Natural killer cell treated with Interleukin-12 subunit alpha and Interleukin-12 subunit beta and Interleukin-15 and Interleukin-18, amount 100 ng/mL, for 72 hours (primary cell): ENCODE results near the gene PDZRN4. TPM values are rescaled to one million over a fixed set of nuclear protein-coding genes. Genes with fewer than 3 reads are reported as not detected.
"Not testable (repeated sequence)": the region's sequence is repeated elsewhere in the genome, so short reads cannot be mapped to it uniquely, and the experiment has no call there.

Experiments used
- ATAC-seq, 2 donors: fragments of 150-1000 bp; cut with Tn5 transposase in 1 of 2; sonication (Bioruptor Pico), chemical (Tn5 transposase) in 1 of 2; 2 replicates each; pipeline ENCODE4 v1.10.0; 2021
- DNase-seq: peaks from one replicate; pipeline ENCODE4 v3.0.0; 2022; ENCODE audit warnings: low spot score
- H3K27ac Mint-ChIP-seq, 2 donors: 1 replicate in 1 of 2; 2 replicates in 1 of 2; pipeline ENCODE4 v1.8.0; 2022; ENCODE audit warnings: mixed read lengths in 2 of 2, mild to moderate bottlenecking in 1 of 2, moderate library complexity in 1 of 2
- H3K27me3 Mint-ChIP-seq, 2 donors: 1 replicate in 1 of 2; 2 replicates in 1 of 2; pipeline ENCODE4 v1.8.0; 2022; ENCODE audit warnings: mixed read lengths in 2 of 2
- H3K36me3 Mint-ChIP-seq: one replicate; pipeline ENCODE4 v1.8.0; 2022; ENCODE audit warnings: mixed read lengths
- H3K4me1 Mint-ChIP-seq, 2 donors: 1 replicate in 1 of 2; 2 replicates in 1 of 2; pipeline ENCODE4 v1.8.0; 2022; ENCODE audit warnings: low read depth in 2 of 2, mixed read lengths in 2 of 2, mild to moderate bottlenecking in 1 of 2
- H3K4me3 Mint-ChIP-seq: one replicate; pipeline ENCODE4 v1.8.0; 2022; ENCODE audit warnings: mixed read lengths
- H3K9me3 Mint-ChIP-seq: 2 replicates; pipeline ENCODE4 v1.8.0; 2022; ENCODE audit warnings: mixed read lengths
- total RNA-seq, 2 donors: library from RNA; stranded (reverse); gene quantifications; one replicate each; pipeline ENCODE4 v1.2.3, GENCODE V29; 2022

The PDZRN4 gene
- total RNA-seq, 2 donors from 2014 or later: not detected

- ATAC-seq: not testable (repeated sequence)
These were observed 3.4 kb downstream of the PDZRN4 start for GRCh38 chr12:41191549-41191948.

GRCh38 chr12:41193311-41193710 lies 5.2 kb downstream of the PDZRN4 start:
- no peak for ATAC-seq
- DNase-seq: no peak
- H3K9me3 Mint-ChIP-seq: no peaks in the 10 kb centered on the region
- H3K27me3 Mint-ChIP-seq: peaks cover 14 to 15% of the 10 kb centered on the region in 2 donors
- H3K27ac Mint-ChIP-seq: no peak overlapping the region
- no peaks in the 10 kb centered on the region for H3K4me1 Mint-ChIP-seq
- no peak overlapping the region for H3K4me3 Mint-ChIP-seq
- H3K36me3 Mint-ChIP-seq: no peaks in the 10 kb centered on the region

More at GRCh38 chr12:41191549-41191948, 3.4 kb downstream of the PDZRN4 start:
- not testable (repeated sequence) for H3K36me3 Mint-ChIP-seq, H3K27ac Mint-ChIP-seq, H3K4me1 Mint-ChIP-seq, DNase-seq, H3K4me3 Mint-ChIP-seq, H3K9me3 Mint-ChIP-seq
- H3K27me3 Mint-ChIP-seq: peaks cover 28 to 31% of the 10 kb centered on the region in 2 donors

GRCh38 chr12:41202051-41202450 lies 13.9 kb downstream of the PDZRN4 start:
- H3K27ac Mint-ChIP-seq: no peak overlapping the region
- no peak for ATAC-seq
- no peaks in the 10 kb centered on the region for H3K36me3 Mint-ChIP-seq
- peaks cover 5% of the 10 kb centered on the region for H3K9me3 Mint-ChIP-seq
- no peaks in the 10 kb centered on the region for H3K27me3 Mint-ChIP-seq
- DNase-seq: no peak
- no peaks in the 10 kb centered on the region for H3K4me1 Mint-ChIP-seq
- no peak overlapping the region for H3K4me3 Mint-ChIP-seq

- Mint-ChIP-seq H3K9me3 (peaks cover 5% of the 10 kb centered on the region), H3K4me3 (peak overlapping the region; percentile 1), H3K4me1 (no peaks in the 10 kb centered on the region), H3K27me3 (no peaks in the 10 kb centered on the region), H3K27ac (no peak overlapping the region), H3K36me3 (no peaks in the 10 kb centered on the region)
- DNase-seq (no peak), ATAC-seq (no peak)
These were observed 17.1 kb downstream of the PDZRN4 start for GRCh38 chr12:41205070-41205709.

- Mint-ChIP-seq H3K4me1 (no peaks in the 10 kb centered on the region), H3K27ac (no peak overlapping the region), H3K27me3 (no peaks in the 10 kb centered on the region), H3K9me3 (peaks cover 2% of the 10 kb centered on the region), H3K36me3 (no peaks in the 10 kb centered on the region), H3K4me3 (no peak overlapping the region)
- no peak for ATAC-seq
- no peak for DNase-seq
These were observed 18.2 kb downstream of the PDZRN4 start for GRCh38 chr12:41206298-41206697.

- Mint-ChIP-seq H3K36me3 (no peaks in the 10 kb centered on the region), H3K27me3 (no peaks in the 10 kb centered on the region), H3K4me3 (no peak overlapping the region), H3K9me3 (peaks cover 2% of the 10 kb centered on the region), H3K27ac (no peak overlapping the region), H3K4me1 (no peaks in the 10 kb centered on the region)
- ATAC-seq (no peak), DNase-seq (no peak)
These were observed 23.3 kb downstream of the PDZRN4 start for GRCh38 chr12:41211448-41211847.

- H3K4me1 Mint-ChIP-seq: no peaks in the 10 kb centered on the region
- H3K4me3 Mint-ChIP-seq: no peak overlapping the region
- H3K27ac Mint-ChIP-seq: no peak overlapping the region
- no peaks in the 10 kb centered on the region for H3K36me3 Mint-ChIP-seq
- no peaks in the 10 kb centered on the region for H3K27me3 Mint-ChIP-seq
- peaks cover 4% of the 10 kb centered on the region for H3K9me3 Mint-ChIP-seq
- ATAC-seq (no peak), DNase-seq (no peak)
These were observed 24.5 kb downstream of the PDZRN4 start for GRCh38 chr12:41212625-41213024.

- no peak for DNase-seq
- no peak overlapping the region for H3K27ac Mint-ChIP-seq
- H3K27me3 Mint-ChIP-seq: no peaks in the 10 kb centered on the region
- no peaks in the 10 kb centered on the region for H3K36me3 Mint-ChIP-seq
- H3K9me3 Mint-ChIP-seq: peaks cover 4% of the 10 kb centered on the region
- no peaks in the 10 kb centered on the region for H3K4me1 Mint-ChIP-seq
- no peak for ATAC-seq
- no peak overlapping the region for H3K4me3 Mint-ChIP-seq
These were observed 25.0 kb downstream of the PDZRN4 start for GRCh38 chr12:41213107-41213506.

GRCh38 chr12:41213648-41214047 lies 25.5 kb downstream of the PDZRN4 start:
- no peak overlapping the region for H3K27ac Mint-ChIP-seq
- H3K36me3 Mint-ChIP-seq: no peaks in the 10 kb centered on the region
- H3K4me3 Mint-ChIP-seq: no peak overlapping the region
- ATAC-seq: no peak
- H3K9me3 Mint-ChIP-seq: peaks cover 4% of the 10 kb centered on the region
- DNase-seq: no peak
- no peaks in the 10 kb centered on the region for H3K4me1 Mint-ChIP-seq
- no peaks in the 10 kb centered on the region for H3K27me3 Mint-ChIP-seq

- Mint-ChIP-seq H3K27me3 (no peaks in the 10 kb centered on the region), H3K4me3 (no peak overlapping the region), H3K9me3 (peaks cover 4% of the 10 kb centered on the region), H3K36me3 (no peaks in the 10 kb centered on the region), H3K4me1 (no peaks in the 10 kb centered on the region), H3K27ac (no peak overlapping the region)
- ATAC-seq (no peak), DNase-seq (no peak)
These were observed 29.6 kb downstream of the PDZRN4 start for GRCh38 chr12:41217727-41218126.

- ATAC-seq: no peak
- no peak overlapping the region for H3K27ac Mint-ChIP-seq
These were observed 32.8 kb downstream of the PDZRN4 start for GRCh38 chr12:41220931-41221330.

GRCh38 chr12:41221491-41221890 lies 33.4 kb downstream of the PDZRN4 start:
- Mint-ChIP-seq H3K36me3 (no peaks in the 10 kb centered on the region), H3K4me3 (no peak overlapping the region), H3K9me3 (peaks cover 4% of the 10 kb centered on the region), H3K27me3 (no peaks in the 10 kb centered on the region), H3K4me1 (no peaks in the 10 kb centered on the region), H3K27ac (no peak overlapping the region)
- no peak for DNase-seq
- ATAC-seq: no peak

More at GRCh38 chr12:41220931-41221330, 32.8 kb downstream of the PDZRN4 start:
- Mint-ChIP-seq H3K36me3 (no peaks in the 10 kb centered on the region), H3K4me3 (no peak overlapping the region), H3K27me3 (no peaks in the 10 kb centered on the region), H3K9me3 (peaks cover 4% of the 10 kb centered on the region), H3K4me1 (no peaks in the 10 kb centered on the region)
- no peak for DNase-seq

- no peak for DNase-seq
- Mint-ChIP-seq H3K27ac (no peak overlapping the region), H3K9me3 (peaks cover 2% of the 10 kb centered on the region), H3K27me3 (no peaks in the 10 kb centered on the region), H3K4me1 (peaks cover 0 to 3% of the 10 kb centered on the region in 2 donors), H3K36me3 (no peaks in the 10 kb centered on the region), H3K4me3 (no peak overlapping the region)
- ATAC-seq: no peak
These were observed 35.5 kb downstream of the PDZRN4 start for GRCh38 chr12:41223600-41223999.

- H3K4me3 Mint-ChIP-seq: no peak overlapping the region
- peaks cover 0 to 3% of the 10 kb centered on the region in 2 donors for H3K4me1 Mint-ChIP-seq
- peaks cover 2% of the 10 kb centered on the region for H3K9me3 Mint-ChIP-seq
These were observed 35.9 kb downstream of the PDZRN4 start for GRCh38 chr12:41224066-41224465.

GRCh38 chr12:41225179-41225578 lies 37.1 kb downstream of the PDZRN4 start:
- ATAC-seq: no peak
- Mint-ChIP-seq H3K4me3 (no peak overlapping the region), H3K27me3 (no peaks in the 10 kb centered on the region), H3K9me3 (peaks cover 2% of the 10 kb centered on the region), H3K27ac (no peak overlapping the region), H3K4me1 (peaks cover 0 to 3% of the 10 kb centered on the region in 2 donors), H3K36me3 (no peaks in the 10 kb centered on the region)
- no peak for DNase-seq

More at GRCh38 chr12:41224066-41224465, 35.9 kb downstream of the PDZRN4 start:
- ATAC-seq (no peak), DNase-seq (no peak)
- Mint-ChIP-seq H3K27me3 (no peaks in the 10 kb centered on the region), H3K36me3 (no peaks in the 10 kb centered on the region), H3K27ac (no peak overlapping the region)
